ENCODE results near the gene SH3D21.
A peak's percentile ranks its signal among the peaks of the same experiment; 100 is the strongest.

The SH3D21 gene

GRCh38 chr1:36273024-36273423 lies 33.1 kb upstream of the SH3D21 start (continued):
- TF ChIP-seq FEZF1 (tag by site-specific recombination; IDR thresholded peaks at IDR 0.05), result no peak
- TF ChIP-seq ZNF302 (tag by site-specific recombination; IDR thresholded peaks at IDR 0.05; ENCODE audit: low read depth), result no peak
- no peak for TF ChIP-seq ZNF548 (tag by site-specific recombination; IDR thresholded peaks at IDR 0.05)

DNA sequence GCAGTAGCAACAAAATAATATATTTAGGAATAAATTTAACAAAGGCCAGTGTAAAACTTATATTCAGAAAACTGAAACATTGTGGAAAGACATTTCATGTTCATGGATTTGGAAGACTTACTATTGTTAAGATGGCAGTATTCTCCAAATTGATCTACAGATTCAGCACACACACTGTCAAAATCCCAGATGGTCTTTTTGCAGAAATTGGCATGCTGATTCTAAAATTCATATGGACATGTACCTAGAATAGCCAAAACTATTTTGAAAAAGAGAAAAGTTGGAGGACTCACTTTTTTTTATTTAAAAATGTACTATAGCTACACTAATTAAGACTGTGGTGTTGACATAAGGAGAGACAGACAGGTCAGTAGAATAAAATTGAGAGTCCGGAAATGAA lies 32.0 kb upstream of the SH3D21 start:
- H3K27ac ChIP-seq (ENCODE audit: extremely low read depth, low read depth, low read length), result no peak overlapping the region
- no peak for TF ChIP-seq ZIC2 (tag by site-specific recombination; IDR thresholded peaks at IDR 0.05)
- TF ChIP-seq BCL6B (tag by site-specific recombination; IDR thresholded peaks at IDR 0.05), result no peak
- TF ChIP-seq, protein P1, sequence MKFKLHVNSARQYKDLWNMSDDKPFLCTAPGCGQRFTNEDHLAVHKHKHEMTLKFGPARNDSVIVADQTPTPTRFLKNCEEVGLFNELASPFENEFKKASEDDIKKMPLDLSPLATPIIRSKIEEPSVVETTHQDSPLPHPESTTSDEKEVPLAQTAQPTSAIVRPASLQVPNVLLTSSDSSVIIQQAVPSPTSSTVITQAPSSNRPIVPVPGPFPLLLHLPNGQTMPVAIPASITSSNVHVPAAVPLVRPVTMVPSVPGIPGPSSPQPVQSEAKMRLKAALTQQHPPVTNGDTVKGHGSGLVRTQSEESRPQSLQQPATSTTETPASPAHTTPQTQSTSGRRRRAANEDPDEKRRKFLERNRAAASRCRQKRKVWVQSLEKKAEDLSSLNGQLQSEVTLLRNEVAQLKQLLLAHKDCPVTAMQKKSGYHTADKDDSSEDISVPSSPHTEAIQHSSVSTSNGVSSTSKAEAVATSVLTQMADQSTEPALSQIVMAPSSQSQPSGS (tag by site-specific recombination; IDR thresholded peaks at IDR 0.05; ENCODE audit: low read depth), result no peak
- no peak for TF ChIP-seq BCL11A (tag by site-specific recombination; IDR thresholded peaks at IDR 0.05; ENCODE audit: low read depth)
- no peak for TF ChIP-seq ZNF302 (tag by site-specific recombination; IDR thresholded peaks at IDR 0.05; ENCODE audit: low read depth)
- no peak for TF ChIP-seq ZNF785 (tag by site-specific recombination; IDR thresholded peaks at IDR 0.05)
- TF ChIP-seq ZNF501 (tag by site-specific recombination; IDR thresholded peaks at IDR 0.05), result no peak
- H3K4me3 ChIP-seq (ENCODE audit: low read depth, low read length), result no peak overlapping the region
- ChIA-PET CTCF (interaction anchor here (0.8 to 1.2 kb wide), 3 partner anchors 12 to 86 kb away, joined by 3 read pairs; no protein-coding TSS in a partner anchor), POLR2A (no interaction called here)
- H3K4me1 ChIP-seq (ENCODE audit: control insufficient read depth, insufficient read depth, low read length), result no peaks in the 10 kb centered on the region; the same call in 1 of the 2 replicates
- peaks cover 13 to 48% of the 10 kb centered on the region in 2 experiments; a peak in 2 of 3 replicates for H3K36me3 ChIP-seq (ENCODE audit: control insufficient read depth in 2 of 2, insufficient read depth in 1 of 2, low read length in 2 of 2)
- no peaks in the 10 kb centered on the region for H3K9me3 ChIP-seq (ENCODE audit: control insufficient read depth, insufficient read depth, low read depth, low read length)

- POLR2A ChIA-PET, result no interaction called here
- TF ChIP-seq, protein P2, sequence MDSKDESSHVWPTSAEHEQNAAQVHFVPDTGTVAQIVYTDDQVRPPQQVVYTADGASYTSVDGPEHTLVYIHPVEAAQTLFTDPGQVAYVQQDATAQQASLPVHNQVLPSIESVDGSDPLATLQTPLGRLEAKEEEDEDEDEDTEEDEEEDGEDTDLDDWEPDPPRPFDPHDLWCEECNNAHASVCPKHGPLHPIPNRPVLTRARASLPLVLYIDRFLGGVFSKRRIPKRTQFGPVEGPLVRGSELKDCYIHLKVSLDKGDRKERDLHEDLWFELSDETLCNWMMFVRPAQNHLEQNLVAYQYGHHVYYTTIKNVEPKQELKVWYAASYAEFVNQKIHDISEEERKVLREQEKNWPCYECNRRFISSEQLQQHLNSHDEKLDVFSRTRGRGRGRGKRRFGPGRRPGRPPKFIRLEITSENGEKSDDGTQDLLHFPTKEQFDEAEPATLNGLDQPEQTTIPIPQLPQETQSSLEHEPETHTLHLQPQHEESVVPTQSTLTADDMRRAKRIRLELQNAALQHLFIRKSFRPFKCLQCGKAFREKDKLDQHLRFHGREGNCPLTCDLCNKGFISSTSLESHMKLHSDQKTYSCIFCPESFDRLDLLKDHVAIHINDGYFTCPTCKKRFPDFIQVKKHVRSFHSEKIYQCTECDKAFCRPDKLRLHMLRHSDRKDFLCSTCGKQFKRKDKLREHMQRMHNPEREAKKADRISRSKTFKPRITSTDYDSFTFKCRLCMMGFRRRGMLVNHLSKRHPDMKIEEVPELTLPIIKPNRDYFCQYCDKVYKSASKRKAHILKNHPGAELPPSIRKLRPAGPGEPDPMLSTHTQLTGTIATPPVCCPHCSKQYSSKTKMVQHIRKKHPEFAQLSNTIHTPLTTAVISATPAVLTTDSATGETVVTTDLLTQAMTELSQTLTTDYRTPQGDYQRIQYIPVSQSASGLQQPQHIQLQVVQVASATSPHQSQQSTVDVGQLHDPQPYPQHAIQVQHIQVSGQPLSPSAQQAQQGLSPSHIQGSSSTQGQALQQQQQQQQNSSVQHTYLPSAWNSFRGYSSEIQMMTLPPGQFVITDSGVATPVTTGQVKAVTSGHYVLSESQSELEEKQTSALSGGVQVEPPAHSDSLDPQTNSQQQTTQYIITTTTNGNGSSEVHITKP (tag by site-specific recombination; IDR thresholded peaks at IDR 0.05), result peak; percentile 65
- TF ChIP-seq ZNF610 (tag by site-specific recombination; IDR thresholded peaks at IDR 0.05; ENCODE audit: borderline replicate concordance), result no peak
- no peak for TF ChIP-seq ZNF654 (tag by site-specific recombination; IDR thresholded peaks at IDR 0.05; ENCODE audit: low read depth)
- TF ChIP-seq, protein P3, sequence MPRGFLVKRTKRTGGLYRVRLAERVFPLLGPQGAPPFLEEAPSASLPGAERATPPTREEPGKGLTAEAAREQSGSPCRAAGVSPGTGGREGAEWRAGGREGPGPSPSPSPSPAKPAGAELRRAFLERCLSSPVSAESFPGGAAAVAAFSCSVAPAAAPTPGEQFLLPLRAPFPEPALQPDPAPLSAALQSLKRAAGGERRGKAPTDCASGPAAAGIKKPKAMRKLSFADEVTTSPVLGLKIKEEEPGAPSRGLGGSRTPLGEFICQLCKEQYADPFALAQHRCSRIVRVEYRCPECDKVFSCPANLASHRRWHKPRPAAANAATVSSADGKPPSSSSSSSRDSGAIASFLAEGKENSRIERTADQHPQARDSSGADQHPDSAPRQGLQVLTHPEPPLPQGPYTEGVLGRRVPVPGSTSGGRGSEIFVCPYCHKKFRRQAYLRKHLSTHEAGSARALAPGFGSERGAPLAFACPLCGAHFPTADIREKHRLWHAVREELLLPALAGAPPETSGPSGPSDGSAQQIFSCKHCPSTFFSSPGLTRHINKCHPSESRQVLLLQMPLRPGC (tag by site-specific recombination; IDR thresholded peaks at IDR 0.05), result no peak
- no peak for TF ChIP-seq ZNF324 (tag by site-specific recombination; IDR thresholded peaks at IDR 0.05)
- H3K27ac ChIP-seq (ENCODE audit: extremely low read depth, low read depth, low read length), result no peak overlapping the region
- peaks cover 0 to 30% of the 10 kb centered on the region in 2 experiments; a peak in 2 of 3 replicates for H3K36me3 ChIP-seq (ENCODE audit: control insufficient read depth in 2 of 2, insufficient read depth in 1 of 2, low read length in 2 of 2)
- H3K4me3 ChIP-seq (ENCODE audit: low read depth, low read length), result no peak overlapping the region
- CTCF ChIA-PET, result interaction anchor here (0.7 kb wide), 3 partner anchors 9 to 1659 kb away, joined by 4 to 5 read pairs (median 4); no protein-coding TSS in a partner anchor
- peaks cover 3% of the 10 kb centered on the region; the same call in 1 of the 2 replicates for H3K4me1 ChIP-seq (ENCODE audit: control insufficient read depth, insufficient read depth, low read length)
- H3K9me3 ChIP-seq (ENCODE audit: control insufficient read depth, insufficient read depth, low read depth, low read length), result no peaks in the 10 kb centered on the region
These were observed 29.5 kb upstream of the SH3D21 start for GRCh38 chr1:36276688-36277087.

All from HEK293 (cell line).